Measurements from ENCODE around the gene MAFG. TPM values are rescaled to one million over a fixed set of nuclear protein-coding genes. Genes with fewer than 3 reads are reported as not detected.

The MAFG gene
- total and polyA plus RNA-seq, 2 of the 13 experiments (the other 11 are each of a cell fraction or from before 2014, with no cell fraction given), result 14.5 to 20.0 TPM

DNA sequence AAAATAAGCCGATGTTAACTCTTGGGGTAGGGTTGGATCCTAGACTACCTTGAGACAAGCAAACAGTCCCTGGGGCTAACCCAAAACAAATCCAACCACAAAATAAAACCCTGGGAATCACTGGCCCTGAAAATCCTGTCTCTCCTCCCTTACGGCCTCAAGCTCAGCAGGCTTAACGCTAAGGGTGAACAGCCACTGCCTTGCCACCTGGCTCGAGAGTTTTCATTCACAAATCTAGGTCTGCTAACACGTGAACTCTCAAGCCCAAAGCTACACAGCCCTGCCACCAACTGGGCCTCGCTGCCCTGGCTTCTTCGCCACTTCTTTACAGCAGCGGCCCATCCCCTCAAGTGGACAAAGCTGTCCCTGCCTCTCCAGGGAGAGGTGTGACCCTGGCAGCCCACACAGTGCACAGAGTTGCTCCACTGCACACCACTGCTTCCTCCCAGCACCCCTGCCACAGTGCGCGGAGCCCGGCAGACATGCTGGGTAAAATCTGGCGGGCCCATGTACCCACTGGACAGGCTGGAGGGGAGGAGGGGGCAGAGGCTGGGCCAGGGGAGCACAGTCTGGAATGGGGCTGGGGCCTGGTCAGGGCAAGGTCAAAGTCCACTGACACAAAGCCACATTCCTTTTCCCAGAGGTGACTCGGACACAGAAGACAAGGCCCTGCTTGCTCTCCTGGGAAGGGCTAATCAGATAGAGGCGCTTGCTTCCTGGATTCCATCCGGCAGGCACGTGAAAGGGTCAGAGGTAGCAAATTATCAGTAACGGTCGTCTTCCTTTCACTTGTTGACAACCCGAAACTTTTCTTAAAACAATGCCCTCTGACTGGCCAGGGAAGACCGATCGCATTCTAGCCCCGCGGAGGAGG lies 17.3 kb downstream of the MAFG start (continued):
- TF ChIP-seq, protein P1, sequence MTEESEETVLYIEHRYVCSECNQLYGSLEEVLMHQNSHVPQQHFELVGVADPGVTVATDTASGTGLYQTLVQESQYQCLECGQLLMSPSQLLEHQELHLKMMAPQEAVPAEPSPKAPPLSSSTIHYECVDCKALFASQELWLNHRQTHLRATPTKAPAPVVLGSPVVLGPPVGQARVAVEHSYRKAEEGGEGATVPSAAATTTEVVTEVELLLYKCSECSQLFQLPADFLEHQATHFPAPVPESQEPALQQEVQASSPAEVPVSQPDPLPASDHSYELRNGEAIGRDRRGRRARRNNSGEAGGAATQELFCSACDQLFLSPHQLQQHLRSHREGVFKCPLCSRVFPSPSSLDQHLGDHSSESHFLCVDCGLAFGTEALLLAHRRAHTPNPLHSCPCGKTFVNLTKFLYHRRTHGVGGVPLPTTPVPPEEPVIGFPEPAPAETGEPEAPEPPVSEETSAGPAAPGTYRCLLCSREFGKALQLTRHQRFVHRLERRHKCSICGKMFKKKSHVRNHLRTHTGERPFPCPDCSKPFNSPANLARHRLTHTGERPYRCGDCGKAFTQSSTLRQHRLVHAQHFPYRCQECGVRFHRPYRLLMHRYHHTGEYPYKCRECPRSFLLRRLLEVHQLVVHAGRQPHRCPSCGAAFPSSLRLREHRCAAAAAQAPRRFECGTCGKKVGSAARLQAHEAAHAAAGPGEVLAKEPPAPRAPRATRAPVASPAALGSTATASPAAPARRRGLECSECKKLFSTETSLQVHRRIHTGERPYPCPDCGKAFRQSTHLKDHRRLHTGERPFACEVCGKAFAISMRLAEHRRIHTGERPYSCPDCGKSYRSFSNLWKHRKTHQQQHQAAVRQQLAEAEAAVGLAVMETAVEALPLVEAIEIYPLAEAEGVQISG (CRISPR knock-in tag; IDR thresholded peaks at IDR 0.05), result peak; percentile 87
- no peak for TF ChIP-seq ATM (IDR thresholded peaks at IDR 0.05; ENCODE audit: borderline replicate concordance)
- peak; percentile 33; the same call in 1 of the 2 replicates for TF ChIP-seq ZSCAN31 (CRISPR knock-in tag; IDR thresholded peaks at IDR 0.05; ENCODE audit: low read depth)
- no peak for TF ChIP-seq ZNF296 (CRISPR knock-in tag; conservative IDR thresholded peaks at IDR 0.05)
- TF ChIP-seq, protein P2, sequence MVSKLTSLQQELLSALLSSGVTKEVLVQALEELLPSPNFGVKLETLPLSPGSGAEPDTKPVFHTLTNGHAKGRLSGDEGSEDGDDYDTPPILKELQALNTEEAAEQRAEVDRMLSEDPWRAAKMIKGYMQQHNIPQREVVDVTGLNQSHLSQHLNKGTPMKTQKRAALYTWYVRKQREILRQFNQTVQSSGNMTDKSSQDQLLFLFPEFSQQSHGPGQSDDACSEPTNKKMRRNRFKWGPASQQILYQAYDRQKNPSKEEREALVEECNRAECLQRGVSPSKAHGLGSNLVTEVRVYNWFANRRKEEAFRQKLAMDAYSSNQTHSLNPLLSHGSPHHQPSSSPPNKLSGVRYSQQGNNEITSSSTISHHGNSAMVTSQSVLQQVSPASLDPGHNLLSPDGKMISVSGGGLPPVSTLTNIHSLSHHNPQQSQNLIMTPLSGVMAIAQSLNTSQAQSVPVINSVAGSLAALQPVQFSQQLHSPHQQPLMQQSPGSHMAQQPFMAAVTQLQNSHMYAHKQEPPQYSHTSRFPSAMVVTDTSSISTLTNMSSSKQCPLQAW (CRISPR knock-in tag; IDR thresholded peaks at IDR 0.05), result peak; percentile 70; the same call in 1 of the 2 replicates
- TF ChIP-seq, protein P3, sequence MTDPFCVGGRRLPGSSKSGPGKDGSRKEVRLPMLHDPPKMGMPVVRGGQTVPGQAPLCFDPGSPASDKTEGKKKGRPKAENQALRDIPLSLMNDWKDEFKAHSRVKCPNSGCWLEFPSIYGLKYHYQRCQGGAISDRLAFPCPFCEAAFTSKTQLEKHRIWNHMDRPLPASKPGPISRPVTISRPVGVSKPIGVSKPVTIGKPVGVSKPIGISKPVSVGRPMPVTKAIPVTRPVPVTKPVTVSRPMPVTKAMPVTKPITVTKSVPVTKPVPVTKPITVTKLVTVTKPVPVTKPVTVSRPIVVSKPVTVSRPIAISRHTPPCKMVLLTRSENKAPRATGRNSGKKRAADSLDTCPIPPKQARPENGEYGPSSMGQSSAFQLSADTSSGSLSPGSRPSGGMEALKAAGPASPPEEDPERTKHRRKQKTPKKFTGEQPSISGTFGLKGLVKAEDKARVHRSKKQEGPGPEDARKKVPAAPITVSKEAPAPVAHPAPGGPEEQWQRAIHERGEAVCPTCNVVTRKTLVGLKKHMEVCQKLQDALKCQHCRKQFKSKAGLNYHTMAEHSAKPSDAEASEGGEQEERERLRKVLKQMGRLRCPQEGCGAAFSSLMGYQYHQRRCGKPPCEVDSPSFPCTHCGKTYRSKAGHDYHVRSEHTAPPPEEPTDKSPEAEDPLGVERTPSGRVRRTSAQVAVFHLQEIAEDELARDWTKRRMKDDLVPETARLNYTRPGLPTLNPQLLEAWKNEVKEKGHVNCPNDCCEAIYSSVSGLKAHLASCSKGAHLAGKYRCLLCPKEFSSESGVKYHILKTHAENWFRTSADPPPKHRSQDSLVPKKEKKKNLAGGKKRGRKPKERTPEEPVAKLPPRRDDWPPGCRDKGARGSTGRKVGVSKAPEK (CRISPR knock-in tag; IDR thresholded peaks at IDR 0.05; ENCODE audit: borderline replicate concordance), result 0 out of 2 replicates have a peak, but pooled peaks have one; percentile 3
- TF ChIP-seq TAF1 (CRISPR knock-in tag; IDR thresholded peaks at IDR 0.05), result peak; percentile 80
- peak; percentile 64 for TF ChIP-seq ZNF354B (CRISPR knock-in tag; IDR thresholded peaks at IDR 0.05)
- no peak for TF ChIP-seq CEBPG (CRISPR knock-in tag; IDR thresholded peaks at IDR 0.05)
- TF ChIP-seq MEF2D (CRISPR knock-in tag; IDR thresholded peaks at IDR 0.05), result peak; percentile 70; the same call in 1 of the 2 replicates
- TF ChIP-seq, protein P4, sequence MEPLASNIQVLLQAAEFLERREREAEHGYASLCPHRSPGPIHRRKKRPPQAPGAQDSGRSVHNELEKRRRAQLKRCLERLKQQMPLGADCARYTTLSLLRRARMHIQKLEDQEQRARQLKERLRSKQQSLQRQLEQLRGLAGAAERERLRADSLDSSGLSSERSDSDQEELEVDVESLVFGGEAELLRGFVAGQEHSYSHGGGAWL (CRISPR knock-in tag; IDR thresholded peaks at IDR 0.05), result peak; percentile 83
- TF ChIP-seq ZMYM3 (CRISPR knock-in tag; IDR thresholded peaks at IDR 0.05), result peak; percentile 13; the same call in 1 of the 2 replicates
- TF ChIP-seq, protein P5, sequence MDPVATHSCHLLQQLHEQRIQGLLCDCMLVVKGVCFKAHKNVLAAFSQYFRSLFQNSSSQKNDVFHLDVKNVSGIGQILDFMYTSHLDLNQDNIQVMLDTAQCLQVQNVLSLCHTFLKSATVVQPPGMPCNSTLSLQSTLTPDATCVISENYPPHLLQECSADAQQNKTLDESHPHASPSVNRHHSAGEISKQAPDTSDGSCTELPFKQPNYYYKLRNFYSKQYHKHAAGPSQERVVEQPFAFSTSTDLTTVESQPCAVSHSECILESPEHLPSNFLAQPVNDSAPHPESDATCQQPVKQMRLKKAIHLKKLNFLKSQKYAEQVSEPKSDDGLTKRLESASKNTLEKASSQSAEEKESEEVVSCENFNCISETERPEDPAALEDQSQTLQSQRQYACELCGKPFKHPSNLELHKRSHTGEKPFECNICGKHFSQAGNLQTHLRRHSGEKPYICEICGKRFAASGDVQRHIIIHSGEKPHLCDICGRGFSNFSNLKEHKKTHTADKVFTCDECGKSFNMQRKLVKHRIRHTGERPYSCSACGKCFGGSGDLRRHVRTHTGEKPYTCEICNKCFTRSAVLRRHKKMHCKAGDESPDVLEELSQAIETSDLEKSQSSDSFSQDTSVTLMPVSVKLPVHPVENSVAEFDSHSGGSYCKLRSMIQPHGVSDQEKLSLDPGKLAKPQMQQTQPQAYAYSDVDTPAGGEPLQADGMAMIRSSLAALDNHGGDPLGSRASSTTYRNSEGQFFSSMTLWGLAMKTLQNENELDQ (CRISPR knock-in tag; IDR thresholded peaks at IDR 0.05; ENCODE audit: borderline replicate concordance), result no peak
- no peak for TF ChIP-seq ZNF839 (CRISPR knock-in tag; IDR thresholded peaks at IDR 0.05; ENCODE audit: borderline replicate concordance)
- TF ChIP-seq ETV5 (CRISPR knock-in tag; IDR thresholded peaks at IDR 0.05; ENCODE audit: borderline replicate concordance), result peak; percentile 82
- peak; percentile 80; the same call in 1 of the 2 replicates for TF ChIP-seq RFXAP (CRISPR knock-in tag; IDR thresholded peaks at IDR 0.05; ENCODE audit: borderline replicate concordance)
- TF ChIP-seq, protein P6, sequence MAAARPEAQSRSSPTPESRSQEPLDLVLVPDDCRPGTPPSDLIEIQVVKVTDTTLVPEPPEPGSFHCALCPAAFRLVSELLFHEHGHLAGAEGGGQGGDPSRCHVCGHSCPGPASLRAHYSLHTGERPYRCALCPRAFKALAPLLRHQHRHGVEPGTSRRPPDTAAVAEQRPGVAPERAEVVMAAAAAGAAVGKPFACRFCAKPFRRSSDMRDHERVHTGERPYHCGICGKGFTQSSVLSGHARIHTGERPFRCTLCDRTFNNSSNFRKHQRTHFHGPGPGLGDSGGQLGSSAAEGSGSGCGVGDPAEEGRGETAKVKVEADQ (CRISPR knock-in tag; IDR thresholded peaks at IDR 0.05; ENCODE audit: borderline replicate concordance), result 0 out of 2 replicates have a peak, but pooled peaks have one; percentile 69

All from HepG2 (cell line).